ENCODE data around the gene RMDN2. TPM values are rescaled to one million over a fixed set of nuclear protein-coding genes. Genes with fewer than 3 reads are reported as not detected.
"Not testable (repeated sequence)": the region's sequence is repeated elsewhere in the genome, so short reads cannot be mapped to it uniquely, and the experiment has no call there.

Gene RMDN2
- total RNA-seq, 2 donors from 2014 or later, result 3.7 to 7.4 TPM

- no peak for DNase-seq (ENCODE audit: low spot score)
- ATAC-seq (ENCODE audit: insufficient number of reproducible peaks, low FRiP score, low read depth), result no peak
These were observed 19.2 kb downstream of the RMDN2 start for GRCh38 chr2:37944268-37944667.

GRCh38 chr2:37947306-37947705, 22.2 kb downstream of the RMDN2 start:
- Histone ChIP-seq H3K9me3 (no peaks in the 10 kb centered on the region), H3K4me3 (no peak overlapping the region), H3K4me1 (ENCODE audit: control insufficient read depth in 1 of 2, low read depth in 2 of 2) (no peaks in the 10 kb centered on the region), H3K27ac (no peak overlapping the region), H3K27me3 (replicated peaks; ENCODE audit: insufficient read depth) (no peaks in the 10 kb centered on the region), H3K36me3 (no peaks in the 10 kb centered on the region)
- TF ChIP-seq CTCF (IDR thresholded peaks at IDR 0.05), result no peak
- ATAC-seq (ENCODE audit: insufficient number of reproducible peaks, low FRiP score, low read depth), result no peak
- no peak for DNase-seq (ENCODE audit: low spot score)

More at GRCh38 chr2:37944268-37944667, 19.2 kb downstream of the RMDN2 start:
- Histone ChIP-seq H3K27ac (no peak overlapping the region), H3K36me3 (no peaks in the 10 kb centered on the region), H3K27me3 (replicated peaks; ENCODE audit: insufficient read depth) (no peaks in the 10 kb centered on the region), H3K4me1 (ENCODE audit: control insufficient read depth in 1 of 2, low read depth in 2 of 2) (no peaks in the 10 kb centered on the region), H3K9me3 (no peaks in the 10 kb centered on the region), H3K4me3 (no peak overlapping the region)
- TF ChIP-seq CTCF (IDR thresholded peaks at IDR 0.05), result no peak

- not testable (repeated sequence) for H3K27ac ChIP-seq; H3K4me1 ChIP-seq (ENCODE audit: control insufficient read depth in 1 of 2, low read depth in 2 of 2); H3K9me3 ChIP-seq; H3K4me3 ChIP-seq; H3K27me3 ChIP-seq (replicated peaks; ENCODE audit: insufficient read depth); DNase-seq (ENCODE audit: low spot score); ATAC-seq (ENCODE audit: insufficient number of reproducible peaks, low FRiP score, low read depth); H3K36me3 ChIP-seq
These were observed 37.1 kb downstream of the RMDN2 start for GRCh38 chr2:37962018-37962739.

GRCh38 chr2:37962740-37963121, 37.6 kb downstream of the RMDN2 start:
- DNase-seq (ENCODE audit: low spot score); H3K27me3 ChIP-seq (replicated peaks; ENCODE audit: insufficient read depth); ATAC-seq (ENCODE audit: insufficient number of reproducible peaks, low FRiP score, low read depth); H3K36me3 ChIP-seq; H3K9me3 ChIP-seq; H3K4me3 ChIP-seq; H3K27ac ChIP-seq; H3K4me1 ChIP-seq (ENCODE audit: control insufficient read depth in 1 of 2, low read depth in 2 of 2): not testable (repeated sequence)

GRCh38 chr2:37963901-37964300, 38.8 kb downstream of the RMDN2 start:
- H3K27me3 ChIP-seq (replicated peaks; ENCODE audit: insufficient read depth); H3K4me3 ChIP-seq; H3K36me3 ChIP-seq; ATAC-seq (ENCODE audit: insufficient number of reproducible peaks, low FRiP score, low read depth); H3K27ac ChIP-seq; DNase-seq (ENCODE audit: low spot score); H3K4me1 ChIP-seq (ENCODE audit: control insufficient read depth in 1 of 2, low read depth in 2 of 2); H3K9me3 ChIP-seq: not testable (repeated sequence)

- H3K4me3 ChIP-seq, result no peak overlapping the region
- no peaks in the 10 kb centered on the region for H3K4me1 ChIP-seq (ENCODE audit: control insufficient read depth in 1 of 2, low read depth in 2 of 2)
- no peaks in the 10 kb centered on the region for H3K9me3 ChIP-seq
- ATAC-seq (ENCODE audit: insufficient number of reproducible peaks, low FRiP score, low read depth) (no peak), DNase-seq (ENCODE audit: low spot score) (no peak)
- H3K27ac ChIP-seq, result no peak overlapping the region
- H3K27me3 ChIP-seq (replicated peaks; ENCODE audit: insufficient read depth), result no peaks in the 10 kb centered on the region
- no peak for TF ChIP-seq CTCF (IDR thresholded peaks at IDR 0.05)
- H3K36me3 ChIP-seq, result no peaks in the 10 kb centered on the region
These were observed 41.2 kb downstream of the RMDN2 start for GRCh38 chr2:37966326-37966725.

GRCh38 chr2:37969731-37970130, 44.6 kb downstream of the RMDN2 start:
- no peaks in the 10 kb centered on the region for H3K4me1 ChIP-seq (ENCODE audit: control insufficient read depth in 1 of 2, low read depth in 2 of 2)
- no peak for TF ChIP-seq CTCF (IDR thresholded peaks at IDR 0.05)
- ATAC-seq (ENCODE audit: insufficient number of reproducible peaks, low FRiP score, low read depth), result no peak
- no peaks in the 10 kb centered on the region for H3K36me3 ChIP-seq
- no peaks in the 10 kb centered on the region for H3K27me3 ChIP-seq (replicated peaks; ENCODE audit: insufficient read depth)
- no peak overlapping the region for H3K4me3 ChIP-seq
- no peak for DNase-seq (ENCODE audit: low spot score)
- H3K9me3 ChIP-seq, result no peaks in the 10 kb centered on the region
- H3K27ac ChIP-seq, result no peak overlapping the region

All from thoracic aorta (tissue), 2 donors.